Right lobe of liver (tissue), 4 donors: Measurements from ENCODE around the gene CSK.

Experiments
- CTCF ChIP-seq, 4 donors: fragments of 200-600 bp in 3 of 4; fragments of 450-650 bp in 1 of 4; IDR thresholded peaks; one replicate each; pipeline versions ENCODE4 v1.5.1 to v1.8.0; 2016 to 2022; ENCODE audit warnings: antibody characterized with exemption in 4 of 4, mild to moderate bottlenecking in 2 of 4
- POLR2A ChIP-seq: fragments of 450-650 bp; IDR thresholded peaks from one replicate; pipeline ENCODE4 v1.6.1; 2017; ENCODE audit warnings: antibody characterized with exemption, mild to moderate bottlenecking
- donor health status: DM: no; HTN: no; CAD: no.
- donor health status: DM: no; HTN: no; CAD: no.
- donor health status: DM: no; HTN: yes; CAD: no.

- TF ChIP-seq CTCF (IDR thresholded peaks at IDR 0.05) (no peak), POLR2A (no peak)
These were observed 32.0 kb upstream of the CSK start for GRCh38 chr15:74749832-74750231.
